Measurements from ENCODE around the gene MKX. TPM values are rescaled to one million over a fixed set of nuclear protein-coding genes. Genes with fewer than 3 reads are reported as not detected.

Gene MKX
- total and polyA plus RNA-seq, 9 of the 15 experiments (the other 6 are each of a cell fraction or from before 2014, with no cell fraction given): 0.07 TPM; not detected in 7

DNA sequence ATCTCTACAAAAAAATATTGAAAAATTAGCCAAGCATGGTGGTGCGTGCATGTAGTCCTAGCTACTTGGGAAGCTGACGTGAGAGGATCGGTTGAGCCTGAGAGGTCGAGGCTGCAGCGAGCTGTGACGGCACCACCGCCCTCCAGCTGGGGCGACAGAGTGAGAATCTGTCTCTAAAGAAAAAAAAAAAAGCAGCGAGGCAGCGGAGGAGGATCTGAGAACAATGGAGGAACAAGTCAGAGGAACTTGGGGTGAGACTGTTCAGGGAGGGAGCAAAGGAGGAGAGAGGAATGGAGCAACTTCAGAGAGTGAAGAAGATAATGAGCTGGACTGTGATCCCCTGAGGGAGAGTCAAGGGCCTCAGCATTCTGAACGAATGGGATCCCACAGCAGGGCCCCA lies 85.4 kb downstream of the MKX start (continued):
- TF ChIP-seq, protein P1, sequence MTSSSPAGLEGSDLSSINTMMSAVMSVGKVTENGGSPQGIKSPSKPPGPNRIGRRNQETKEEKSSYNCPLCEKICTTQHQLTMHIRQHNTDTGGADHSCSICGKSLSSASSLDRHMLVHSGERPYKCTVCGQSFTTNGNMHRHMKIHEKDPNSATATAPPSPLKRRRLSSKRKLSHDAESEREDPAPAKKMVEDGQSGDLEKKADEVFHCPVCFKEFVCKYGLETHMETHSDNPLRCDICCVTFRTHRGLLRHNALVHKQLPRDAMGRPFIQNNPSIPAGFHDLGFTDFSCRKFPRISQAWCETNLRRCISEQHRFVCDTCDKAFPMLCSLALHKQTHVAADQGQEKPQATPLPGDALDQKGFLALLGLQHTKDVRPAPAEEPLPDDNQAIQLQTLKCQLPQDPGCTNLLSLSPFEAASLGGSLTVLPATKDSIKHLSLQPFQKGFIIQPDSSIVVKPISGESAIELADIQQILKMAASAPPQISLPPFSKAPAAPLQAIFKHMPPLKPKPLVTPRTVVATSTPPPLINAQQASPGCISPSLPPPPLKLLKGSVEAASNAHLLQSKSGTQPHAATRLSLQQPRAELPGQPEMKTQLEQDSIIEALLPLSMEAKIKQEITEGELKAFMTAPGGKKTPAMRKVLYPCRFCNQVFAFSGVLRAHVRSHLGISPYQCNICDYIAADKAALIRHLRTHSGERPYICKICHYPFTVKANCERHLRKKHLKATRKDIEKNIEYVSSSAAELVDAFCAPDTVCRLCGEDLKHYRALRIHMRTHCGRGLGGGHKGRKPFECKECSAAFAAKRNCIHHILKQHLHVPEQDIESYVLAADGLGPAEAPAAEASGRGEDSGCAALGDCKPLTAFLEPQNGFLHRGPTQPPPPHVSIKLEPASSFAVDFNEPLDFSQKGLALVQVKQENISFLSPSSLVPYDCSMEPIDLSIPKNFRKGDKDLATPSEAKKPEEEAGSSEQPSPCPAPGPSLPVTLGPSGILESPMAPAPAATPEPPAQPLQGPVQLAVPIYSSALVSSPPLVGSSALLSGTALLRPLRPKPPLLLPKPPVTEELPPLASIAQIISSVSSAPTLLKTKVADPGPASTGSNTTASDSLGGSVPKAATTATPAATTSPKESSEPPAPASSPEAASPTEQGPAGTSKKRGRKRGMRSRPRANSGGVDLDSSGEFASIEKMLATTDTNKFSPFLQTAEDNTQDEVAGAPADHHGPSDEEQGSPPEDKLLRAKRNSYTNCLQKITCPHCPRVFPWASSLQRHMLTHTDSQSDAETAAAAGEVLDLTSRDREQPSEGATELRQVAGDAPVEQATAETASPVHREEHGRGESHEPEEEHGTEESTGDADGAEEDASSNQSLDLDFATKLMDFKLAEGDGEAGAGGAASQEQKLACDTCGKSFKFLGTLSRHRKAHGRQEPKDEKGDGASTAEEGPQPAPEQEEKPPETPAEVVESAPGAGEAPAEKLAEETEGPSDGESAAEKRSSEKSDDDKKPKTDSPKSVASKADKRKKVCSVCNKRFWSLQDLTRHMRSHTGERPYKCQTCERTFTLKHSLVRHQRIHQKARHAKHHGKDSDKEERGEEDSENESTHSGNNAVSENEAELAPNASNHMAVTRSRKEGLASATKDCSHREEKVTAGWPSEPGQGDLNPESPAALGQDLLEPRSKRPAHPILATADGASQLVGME (CRISPR knock-in tag; IDR thresholded peaks at IDR 0.05): no peak
- TF ChIP-seq LCOR (CRISPR knock-in tag; IDR thresholded peaks at IDR 0.05): no peak
- no peak for TF ChIP-seq TAL1 (IDR thresholded peaks at IDR 0.05)
- TF ChIP-seq MTA2 (IDR thresholded peaks at IDR 0.05; ENCODE audit: low read depth): no peak

DNA sequence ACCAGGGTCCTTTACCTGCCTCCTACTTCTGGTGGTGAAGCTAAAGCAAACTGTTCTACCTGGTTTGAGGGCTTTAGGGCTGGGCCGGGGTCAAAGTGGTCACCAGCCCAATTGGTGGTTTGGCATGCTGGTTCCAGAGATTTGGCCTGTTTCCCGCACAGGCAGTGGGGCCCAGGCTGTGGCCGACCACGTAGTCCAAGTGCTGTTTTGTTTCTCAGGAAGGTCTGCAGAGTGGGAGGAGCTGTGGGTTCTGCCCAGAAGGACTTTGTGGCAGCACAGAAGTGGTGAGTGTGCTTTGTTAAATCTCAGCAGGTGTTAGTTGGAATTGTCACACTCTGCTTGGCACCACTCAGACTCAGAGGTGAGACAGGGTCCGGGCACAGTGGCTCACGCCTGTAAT lies 85.8 kb downstream of the MKX start:
- FAIRE-seq (no peak), ATAC-seq (no peak), DNase-seq (ENCODE audit: extremely low read depth in 1 of 4, low spot score in 3 of 4) (no peak)
- Histone ChIP-seq H3K4me1 (replicated peaks in 1 of 2; ENCODE audit: control insufficient read depth in 2 of 2, insufficient read depth in 2 of 2, low read length in 2 of 2) (no peaks in the 10 kb centered on the region), H3K36me3 (ENCODE audit: control insufficient read depth, insufficient read depth, low read length) (no peaks in the 10 kb centered on the region), H3K4me3 (no peak overlapping the region), H3K9me1 (ENCODE audit: control insufficient read depth, insufficient read depth, low read length) (no peaks in the 10 kb centered on the region), H3K79me2 (ENCODE audit: control insufficient read depth, insufficient read depth, low read length) (no peaks in the 10 kb centered on the region), H2AFZ (ENCODE audit: low read depth, low read length) (no peak overlapping the region), H3K27me3 (ENCODE audit: control insufficient read depth in 2 of 2, insufficient read depth in 2 of 2, low read length in 2 of 2) (peaks cover 13 to 18% of the 10 kb centered on the region in 2 experiments; a peak in 4 of 5 replicates), H3K9ac (ENCODE audit: insufficient read depth in 1 of 2, low read depth in 2 of 2, low read length in 2 of 2) (no peak overlapping the region), H4K20me1 (replicated peaks; ENCODE audit: control insufficient read depth, insufficient read depth, low read length) (no peaks in the 10 kb centered on the region), H3K27ac (ENCODE audit: extremely low read depth, low read depth, low read length) (no peak overlapping the region), H3K9me3 (replicated peaks; ENCODE audit: control insufficient read depth, insufficient read depth, low read depth, low read length) (no peaks in the 10 kb centered on the region), H3K4me2 (ENCODE audit: insufficient read depth, low read length) (no peak overlapping the region)
- ChIA-PET POLR2A (no interaction called here), CTCF (ENCODE audit: low intra/inter-chr PET ratio) (no interaction called here)
- under 1% methylated on average over 6 of the region's 6 CpGs for WGBS (ENCODE audit: insufficient coverage, low coverage, missing lambda C conversion rate)
- no TSS peak for BruUV-seq (replicated peaks)
- TF ChIP-seq MTA3 (IDR thresholded peaks at IDR 0.05; ENCODE audit: borderline replicate concordance) (no peak), ZNF717 (CRISPR knock-in tag; IDR thresholded peaks at IDR 0.05) (no peak), PTRF (tag; IDR thresholded peaks at IDR 0.05) (no peak), ZNF77 (CRISPR knock-in tag; IDR thresholded peaks at IDR 0.05) (no peak), HEY1 (CRISPR knock-in tag; IDR thresholded peaks at IDR 0.05; ENCODE audit: borderline replicate concordance) (no peak), PTBP1 (IDR thresholded peaks at IDR 0.05; ENCODE audit: low read depth, low read length) (no peak)
- intact Hi-C loops (cut with micrococcal nuclease): loop anchor here (10.0 kb wide), 1 partner anchor 285 kb away; no protein-coding TSS in a partner anchor
- in situ Hi-C loops (cut with MboI): loop anchor here (5.0 to 10.0 kb wide), 2 partner anchors 105 to 212 kb away; no protein-coding TSS in a partner anchor
